Endodermal cell (in vitro differentiated cells): ENCODE results near the gene LLCFC1. TPM values are rescaled to one million over a fixed set of nuclear protein-coding genes. Genes with fewer than 3 reads are reported as not detected.
A peak's percentile ranks its signal among the peaks of the same experiment; 100 is the strongest.

Experiments
- DNase-seq: peaks from one replicate; pipeline ENCODE4 v3.0.0-alpha.2; 2017
- H3K27ac ChIP-seq: 2 replicates; pipeline ENCODE4 v1.5.1; 2013; ENCODE audit warnings: mild to moderate bottlenecking, low read depth, low read length, moderate library complexity
- H3K27me3 ChIP-seq: 2 replicates; pipeline ENCODE4 v1.6.1; 2013; ENCODE audit warnings: mild to moderate bottlenecking, low read length, moderate library complexity; ENCODE audit not compliant: insufficient read depth, control insufficient read depth, poor library complexity, severe bottlenecking
- H3K36me3 ChIP-seq: 2 replicates; pipeline ENCODE4 v1.7.0; 2013; ENCODE audit warnings: mild to moderate bottlenecking, low read length, moderate library complexity; ENCODE audit not compliant: control insufficient read depth, insufficient read depth
- H3K4me1 ChIP-seq: one replicate; pipeline ENCODE4 v1.7.0; 2013; ENCODE audit warnings: low read length; ENCODE audit not compliant: control insufficient read depth, insufficient read depth
- H3K4me3 ChIP-seq: 2 replicates; pipeline ENCODE4 v1.5.1; 2013; ENCODE audit warnings: mild to moderate bottlenecking, low read length, moderate library complexity
- H3K9ac ChIP-seq: 2 replicates; pipeline ENCODE4 v1.6.1; 2013; ENCODE audit warnings: mild to moderate bottlenecking, low read length, moderate library complexity; ENCODE audit not compliant: poor library complexity, severe bottlenecking; ENCODE audit errors: extremely low read depth
- H3K9me3 ChIP-seq: 2 replicates; pipeline ENCODE4 v1.6.1; 2013; ENCODE audit warnings: mild to moderate bottlenecking, low read length, moderate library complexity; ENCODE audit not compliant: control insufficient read depth
- H3K27ac Mint-ChIP-seq: 2 replicates; pipeline ENCODE4 v1.8.0; 2020; ENCODE audit warnings: mixed read lengths
- H3K27me3 Mint-ChIP-seq: 2 replicates; pipeline ENCODE4 v1.8.0; 2021; ENCODE audit warnings: mild to moderate bottlenecking, mixed read lengths; ENCODE audit not compliant: insufficient read depth
- H3K36me3 Mint-ChIP-seq: 2 replicates; pipeline ENCODE4 v1.8.0; 2020; ENCODE audit warnings: low read depth, mixed read lengths
- H3K4me1 Mint-ChIP-seq: 2 replicates; pipeline ENCODE4 v1.8.0; 2020; ENCODE audit warnings: mixed read lengths
- H3K4me3 Mint-ChIP-seq: 2 replicates; pipeline ENCODE4 v1.8.0; 2020; ENCODE audit warnings: mild to moderate bottlenecking, moderate library complexity, mixed read lengths
- H3K9me3 Mint-ChIP-seq: 2 replicates; pipeline ENCODE4 v1.8.0; 2020; ENCODE audit warnings: mild to moderate bottlenecking, mixed read lengths
- WGBS, 2 experiments: methylation state at CpG; one replicate each; pipeline versions ENCODE4 v1.1.5 to v1.1.7; 2013; ENCODE audit warnings: missing lambda C conversion rate in 2 of 2, mixed read lengths in 1 of 2; ENCODE audit not compliant: insufficient coverage in 1 of 2, insufficient read length in 1 of 2; 5-methylcytosine and 5-hydroxymethylcytosine counted together
- total RNA-seq, 2 donors: library from RNA; stranded (reverse); fragmentation: NEBNext Ultra II Directional in 1 of 2; extraction: Animal tissue kit (Norgen Biotek cat#: 25700) in 1 of 2; gene quantifications; 2 replicates in 1 of 2; 3 replicates in 1 of 2; pipeline ENCODE4 v1.2.1, GENCODE V29; 2021
- TF ChIP-seq, protein P1 (sequence below): fragments of 200-600 bp; sonication (generic); conservative IDR thresholded peaks from 2 replicates; pipeline ENCODE4 v1.5.0; 2021; ENCODE audit warnings: antibody characterized with exemption, mild to moderate bottlenecking

The LLCFC1 gene
- total RNA-seq, 2 donors from 2014 or later = not detected

- peaks cover 66% of the 10 kb centered on the region for H3K36me3 Mint-ChIP-seq
- H3K9me3 Mint-ChIP-seq = peaks cover 23% of the 10 kb centered on the region
- H3K4me1 Mint-ChIP-seq = peaks cover 71% of the 10 kb centered on the region
- peaks cover 2% of the 10 kb centered on the region for H3K27me3 Mint-ChIP-seq
- peak overlapping the region; percentile 19 for H3K4me3 Mint-ChIP-seq
- DNase-seq = no peak
- TF ChIP-seq, protein P1, sequence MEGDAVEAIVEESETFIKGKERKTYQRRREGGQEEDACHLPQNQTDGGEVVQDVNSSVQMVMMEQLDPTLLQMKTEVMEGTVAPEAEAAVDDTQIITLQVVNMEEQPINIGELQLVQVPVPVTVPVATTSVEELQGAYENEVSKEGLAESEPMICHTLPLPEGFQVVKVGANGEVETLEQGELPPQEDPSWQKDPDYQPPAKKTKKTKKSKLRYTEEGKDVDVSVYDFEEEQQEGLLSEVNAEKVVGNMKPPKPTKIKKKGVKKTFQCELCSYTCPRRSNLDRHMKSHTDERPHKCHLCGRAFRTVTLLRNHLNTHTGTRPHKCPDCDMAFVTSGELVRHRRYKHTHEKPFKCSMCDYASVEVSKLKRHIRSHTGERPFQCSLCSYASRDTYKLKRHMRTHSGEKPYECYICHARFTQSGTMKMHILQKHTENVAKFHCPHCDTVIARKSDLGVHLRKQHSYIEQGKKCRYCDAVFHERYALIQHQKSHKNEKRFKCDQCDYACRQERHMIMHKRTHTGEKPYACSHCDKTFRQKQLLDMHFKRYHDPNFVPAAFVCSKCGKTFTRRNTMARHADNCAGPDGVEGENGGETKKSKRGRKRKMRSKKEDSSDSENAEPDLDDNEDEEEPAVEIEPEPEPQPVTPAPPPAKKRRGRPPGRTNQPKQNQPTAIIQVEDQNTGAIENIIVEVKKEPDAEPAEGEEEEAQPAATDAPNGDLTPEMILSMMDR = no peak
- peaks cover 18% of the 10 kb centered on the region for H3K9me3 ChIP-seq
- no peak overlapping the region for H3K9ac ChIP-seq
- no peak overlapping the region for H3K27ac ChIP-seq
- 78 to 90% methylated on average over 8 of the region's 8 CpGs for WGBS, 2 experiments
- peaks cover 12% of the 10 kb centered on the region for H3K4me1 ChIP-seq
- peaks cover 18% of the 10 kb centered on the region for H3K36me3 ChIP-seq
- H3K27ac Mint-ChIP-seq = peak overlapping the region; percentile 90
- H3K4me3 ChIP-seq = peak overlapping the region; percentile 33
- no peaks in the 10 kb centered on the region for H3K27me3 ChIP-seq
Observed at GRCh38 chr7:142957723-142958122, 18.4 kb downstream of the LLCFC1 start.

DNA sequence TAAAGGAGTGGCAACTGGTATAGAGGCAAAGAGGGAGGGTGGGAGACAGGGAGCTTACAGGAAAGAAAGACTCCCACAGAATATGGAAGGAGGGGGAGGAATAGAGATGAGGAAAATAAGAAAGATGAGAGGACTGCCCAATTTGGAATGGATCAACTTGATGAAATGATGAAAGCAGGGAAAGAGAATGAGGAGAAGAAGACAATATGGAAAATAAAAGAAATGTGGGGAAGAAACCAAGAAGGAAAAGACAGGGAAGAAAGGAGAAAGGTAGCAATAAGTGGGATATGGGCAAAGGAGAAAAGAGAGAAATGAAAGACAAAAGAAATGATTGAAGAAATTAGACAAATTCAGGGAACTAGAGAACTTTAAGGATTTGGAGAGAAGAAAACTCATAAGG is 19.9 kb downstream of the LLCFC1 start:
- H3K27me3 Mint-ChIP-seq = peaks cover 2% of the 10 kb centered on the region
- Histone ChIP-seq H3K9me3 (peaks cover 16% of the 10 kb centered on the region), H3K4me3 (no peak overlapping the region), H3K9ac (no peak overlapping the region), H3K27ac (no peak overlapping the region), H3K36me3 (peaks cover 10% of the 10 kb centered on the region), H3K4me1 (peaks cover 12% of the 10 kb centered on the region), H3K27me3 (no peaks in the 10 kb centered on the region)
- H3K36me3 Mint-ChIP-seq = peaks cover 51% of the 10 kb centered on the region
- H3K27ac Mint-ChIP-seq = peak overlapping the region; percentile 36
- TF ChIP-seq, protein P1 = no peak
- no peak for DNase-seq
- H3K4me3 Mint-ChIP-seq = peak overlapping the region; percentile 70
- H3K4me1 Mint-ChIP-seq = peaks cover 86% of the 10 kb centered on the region
- peaks cover 19% of the 10 kb centered on the region for H3K9me3 Mint-ChIP-seq

GRCh38 chr7:142960955-142961512 is 21.8 kb downstream of the LLCFC1 start:
- peak overlapping the region; percentile 70 for H3K4me3 Mint-ChIP-seq
- H3K9me3 Mint-ChIP-seq = peaks cover 5% of the 10 kb centered on the region
- peak overlapping the region; percentile 73 for H3K4me3 ChIP-seq
- H3K27me3 Mint-ChIP-seq = no peaks in the 10 kb centered on the region
- 73 to 89% methylated on average over 5 of the region's 5 CpGs for WGBS, 2 experiments
- H3K36me3 Mint-ChIP-seq = peaks cover 36% of the 10 kb centered on the region
- no peaks in the 10 kb centered on the region for H3K9me3 ChIP-seq
- no peaks in the 10 kb centered on the region for H3K36me3 ChIP-seq
- H3K4me1 ChIP-seq = peaks cover 12% of the 10 kb centered on the region
- H3K9ac ChIP-seq = no peak overlapping the region
- TF ChIP-seq, protein P1 = peak; percentile 65
- no peak overlapping the region for H3K27ac ChIP-seq
- H3K27ac Mint-ChIP-seq = peak overlapping the region; percentile 53
- no peak for DNase-seq
- peaks cover 84% of the 10 kb centered on the region for H3K4me1 Mint-ChIP-seq
- H3K27me3 ChIP-seq = no peaks in the 10 kb centered on the region
